COLO668 (cell line): ENCODE data around the gene ZFAND3.

ENCODE experiments used
- DNase-seq: peaks from one replicate; lab custom pipeline; 2025; ENCODE audit not compliant: unreplicated experiment; lab: John Stamatoyannopoulos, UW

The ZFAND3 gene

GRCh38 chr6:37965964-37966676, 146.6 kb downstream of the ZFAND3 start:
- DNase-seq, result no peak

GRCh38 chr6:37966801-37967200, 147.3 kb downstream of the ZFAND3 start:
- no peak for DNase-seq

- DNase-seq, result no peak
Measured at GRCh38 chr6:37967651-37968050, 148.1 kb downstream of the ZFAND3 start.

- DNase-seq, result no peak
Measured at GRCh38 chr6:37971266-37971665, 151.7 kb downstream of the ZFAND3 start.

- no peak for DNase-seq
Measured at GRCh38 chr6:37971711-37972390, 152.3 kb downstream of the ZFAND3 start.

- DNase-seq, result no peak
Measured at GRCh38 chr6:37972994-37973757, 153.6 kb downstream of the ZFAND3 start.

GRCh38 chr6:37974381-37974780, 154.9 kb downstream of the ZFAND3 start:
- no peak for DNase-seq

GRCh38 chr6:37974943-37975342, 155.4 kb downstream of the ZFAND3 start:
- no peak for DNase-seq

GRCh38 chr6:37977715-37978114, 158.2 kb downstream of the ZFAND3 start:
- DNase-seq, result no peak

- DNase-seq, result no peak
Measured at GRCh38 chr6:37979392-37980221, 160.1 kb downstream of the ZFAND3 start.

GRCh38 chr6:37980222-37980595, 160.7 kb downstream of the ZFAND3 start:
- no peak for DNase-seq

GRCh38 chr6:37981626-37982025, 162.1 kb downstream of the ZFAND3 start:
- no peak for DNase-seq

- DNase-seq, result no peak
Measured at GRCh38 chr6:37982317-37982716, 162.8 kb downstream of the ZFAND3 start.

- no peak for DNase-seq
Measured at GRCh38 chr6:37983720-37984501, 164.4 kb downstream of the ZFAND3 start.

GRCh38 chr6:37984578-37984977, 165.1 kb downstream of the ZFAND3 start:
- no peak for DNase-seq

- no peak for DNase-seq
Measured at GRCh38 chr6:37985355-37985754, 165.8 kb downstream of the ZFAND3 start.

GRCh38 chr6:37987018-37987417, 167.5 kb downstream of the ZFAND3 start:
- DNase-seq, result no peak

GRCh38 chr6:37987559-37987958, 168.0 kb downstream of the ZFAND3 start:
- DNase-seq, result no peak

GRCh38 chr6:37988127-37988526, 168.6 kb downstream of the ZFAND3 start:
- DNase-seq, result no peak

- DNase-seq, result no peak
Measured at GRCh38 chr6:37988696-37989095, 169.2 kb downstream of the ZFAND3 start.
